GM19099 (cell line): Measurements from ENCODE around the gene NMT2.

Experiments used
- POLR2A ChIP-seq: IDR thresholded peaks from 3 replicates; pipeline ENCODE4 v1.6.1; 2011; ENCODE audit warnings: low read depth; ENCODE audit not compliant: insufficient read length; ENCODE audit errors: extremely low read depth

NMT2 gene

DNA sequence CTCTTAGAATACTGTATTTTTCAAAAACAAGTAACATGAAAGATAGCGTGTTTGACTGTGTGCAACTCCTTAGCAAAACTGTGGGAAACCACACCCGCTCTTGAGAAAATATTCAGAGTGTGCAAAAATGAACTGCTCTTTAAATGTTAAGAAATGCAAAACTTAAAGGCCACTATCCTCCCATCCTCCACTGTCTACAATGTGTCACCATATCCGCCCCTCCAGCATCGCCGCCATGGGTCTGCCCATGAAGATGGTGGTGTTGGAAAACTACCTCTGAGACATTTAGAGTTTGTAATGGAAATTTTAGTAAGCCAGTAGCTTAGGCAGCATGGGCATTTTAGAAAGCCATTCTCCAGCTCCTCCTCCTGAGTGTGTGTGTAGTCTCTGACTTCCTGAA, 20.1 kb upstream of the NMT2 start:
- no peak for TF ChIP-seq POLR2A

GRCh38 chr10:15183689-15184481, 15.4 kb upstream of the NMT2 start:
- no peak for TF ChIP-seq POLR2A

DNA sequence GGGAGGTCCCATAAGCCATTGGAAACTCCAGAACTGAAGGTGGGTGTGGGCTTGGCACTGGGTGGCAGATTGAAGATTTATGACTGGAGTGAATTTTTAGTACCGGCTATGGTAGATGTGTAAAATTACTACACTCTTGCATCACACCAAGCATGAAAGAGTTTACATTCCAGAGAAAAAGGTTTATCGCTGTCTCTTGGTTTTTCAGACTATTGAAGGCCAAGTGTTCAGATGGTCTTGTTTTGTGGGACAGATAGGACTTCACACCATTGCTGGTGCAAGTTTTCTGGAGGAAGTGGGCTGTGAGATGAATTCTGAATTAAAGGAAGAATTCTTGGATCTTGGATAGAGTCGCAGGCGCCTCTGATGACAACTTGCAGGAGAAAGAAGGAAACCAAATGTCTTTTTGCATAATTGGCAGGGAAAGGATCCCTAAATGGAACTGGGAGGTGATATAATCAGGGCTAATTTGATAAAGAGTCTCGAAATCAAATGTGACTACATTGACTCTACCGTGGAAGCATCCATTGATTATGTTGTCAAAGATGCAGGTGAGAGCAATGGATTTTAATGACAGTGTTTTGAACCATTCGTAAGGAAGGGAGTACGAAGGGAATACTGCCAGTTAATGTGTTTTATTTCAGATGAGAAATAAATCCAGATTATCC, 14.2 kb upstream of the NMT2 start:
- no peak for TF ChIP-seq POLR2A

DNA sequence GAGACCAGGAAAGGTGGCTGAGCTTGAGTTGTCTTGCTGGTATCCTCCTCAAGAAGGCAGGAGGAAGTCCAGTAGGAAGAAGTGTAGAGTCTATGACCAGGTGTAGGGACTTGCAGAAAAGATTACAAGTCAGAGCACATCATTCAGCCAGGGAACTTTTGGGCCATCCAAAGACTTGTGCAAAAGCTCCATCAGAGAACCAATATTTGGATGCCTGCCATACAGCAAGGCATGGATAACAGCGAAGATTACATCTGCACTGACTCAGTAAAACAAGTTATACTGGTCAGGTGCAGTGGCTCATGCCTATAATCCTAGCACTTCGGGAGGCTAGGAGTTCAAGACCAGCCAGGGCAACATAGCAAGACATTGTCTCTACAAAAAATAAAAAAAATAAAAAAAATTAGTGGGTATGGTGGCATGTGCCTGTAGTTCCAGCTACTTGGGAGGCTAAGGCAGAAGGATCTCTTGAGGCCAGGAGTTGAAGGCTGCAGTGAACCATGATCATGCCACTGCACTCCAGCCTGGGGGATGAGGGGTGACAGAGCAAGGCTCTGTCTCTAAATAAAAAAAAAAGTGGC, 13.2 kb upstream of the NMT2 start:
- no peak for TF ChIP-seq POLR2A

DNA sequence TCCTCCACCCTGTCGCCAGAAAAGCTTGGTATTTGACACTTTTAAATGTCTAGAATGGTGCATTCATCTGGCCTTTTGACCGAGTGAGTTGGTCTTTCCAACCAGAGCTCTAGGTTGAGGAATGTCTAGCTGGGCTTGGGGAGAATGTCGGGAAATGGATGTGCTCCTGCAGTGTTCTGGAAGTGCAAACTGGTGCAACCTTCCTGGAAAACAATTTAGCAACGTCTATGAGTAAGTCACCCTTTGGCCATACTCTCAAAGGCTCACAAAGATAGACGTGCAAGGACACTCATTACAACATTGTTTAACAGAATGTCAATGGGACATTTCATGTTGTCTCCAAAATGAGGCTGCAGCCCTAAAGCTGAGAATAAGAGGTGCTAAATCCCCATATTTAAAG, 12.2 kb upstream of the NMT2 start:
- TF ChIP-seq POLR2A: no peak

DNA sequence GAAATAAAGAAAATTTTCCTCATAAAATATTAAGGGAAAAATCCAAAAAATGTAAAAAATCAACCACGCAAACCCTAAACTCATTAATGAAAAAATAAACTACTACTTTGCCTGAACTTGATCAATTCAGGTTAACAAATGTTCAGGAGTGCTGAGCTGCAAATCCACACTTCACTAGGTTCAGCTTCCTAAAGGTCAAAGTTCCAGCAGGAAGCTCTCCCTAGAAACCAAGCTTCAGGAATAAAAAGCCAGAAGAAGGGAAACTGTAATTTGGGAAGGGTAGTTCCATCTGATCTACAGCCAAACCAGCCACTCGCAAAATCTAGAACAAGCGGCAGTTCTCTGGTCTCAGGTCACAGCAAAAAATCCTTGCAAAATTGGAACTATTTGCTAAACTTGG, 7.8 kb upstream of the NMT2 start:
- TF ChIP-seq POLR2A: no peak

- TF ChIP-seq POLR2A: no peak
Observed at GRCh38 chr10:15175587-15175986, 7.1 kb upstream of the NMT2 start.

GRCh38 chr10:15172306-15172840, 3.9 kb upstream of the NMT2 start:
- TF ChIP-seq POLR2A: no peak

GRCh38 chr10:15169555-15170401, 1.3 kb upstream of the NMT2 start:
- no peak for TF ChIP-seq POLR2A

DNA sequence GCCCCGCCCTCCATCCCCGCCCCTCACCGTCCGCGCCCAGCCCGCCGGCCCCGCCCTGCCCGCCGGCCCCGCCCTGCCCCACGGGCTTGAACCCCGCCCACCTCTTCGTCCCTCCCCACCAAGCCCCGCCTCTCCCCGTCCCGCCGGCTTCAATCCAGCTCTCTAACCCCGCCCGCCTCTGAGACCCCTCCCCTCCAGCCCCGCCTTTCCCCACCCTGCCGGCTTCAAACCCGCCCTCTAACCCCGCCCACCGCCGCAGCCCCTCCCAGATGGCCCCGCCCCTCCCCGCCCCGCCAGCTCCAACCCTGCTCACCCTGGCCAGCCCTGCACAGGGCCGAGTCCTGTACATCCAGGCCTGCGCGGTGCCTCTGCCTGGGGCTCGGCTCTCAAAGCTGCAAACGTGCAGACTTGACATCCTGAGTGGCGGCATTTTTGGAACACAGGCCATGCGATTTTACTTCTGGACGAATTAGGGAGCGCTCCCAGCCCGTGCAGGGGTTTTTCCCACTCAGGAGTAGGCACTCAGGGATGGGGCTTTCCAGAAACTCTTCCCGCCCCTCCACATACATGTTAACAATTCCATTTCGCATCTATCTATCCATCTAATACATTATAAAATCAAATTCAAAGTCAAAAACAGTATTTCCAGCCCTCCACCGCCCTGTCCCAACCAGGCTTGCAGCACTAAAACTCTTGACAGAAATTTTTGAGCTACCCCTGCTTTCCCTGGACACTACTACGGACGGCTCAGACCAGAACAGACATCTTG, 477 bp upstream of the NMT2 start:
- peak; percentile 18 for TF ChIP-seq POLR2A

- no peak for TF ChIP-seq POLR2A
Observed at GRCh38 chr10:15167411-15168290, 842 bp downstream of the NMT2 start.

DNA sequence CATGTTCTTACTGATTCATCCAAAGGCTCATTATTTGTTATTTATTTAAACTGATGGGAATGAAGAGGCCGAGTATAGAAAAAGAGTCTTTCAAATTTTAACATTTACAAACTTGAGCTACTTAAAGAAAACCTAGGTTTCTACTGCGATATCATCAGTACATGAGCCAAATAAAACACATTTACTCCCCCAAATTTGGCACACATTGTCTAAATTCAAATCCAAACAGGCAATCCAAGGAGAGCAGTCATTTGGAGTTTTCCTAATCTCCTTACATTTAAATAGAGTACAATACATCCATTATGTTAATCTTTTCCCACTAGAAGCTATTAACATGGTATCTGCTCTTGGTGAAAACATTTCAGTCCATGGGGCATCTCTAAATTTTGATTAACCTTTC, 2.2 kb downstream of the NMT2 start:
- no peak for TF ChIP-seq POLR2A

- no peak for TF ChIP-seq POLR2A
Observed at GRCh38 chr10:15163253-15163828, 5.2 kb downstream of the NMT2 start.
